ENCODE results near the gene POLR2E. TPM values are rescaled to one million over a fixed set of nuclear protein-coding genes. Genes with fewer than 3 reads are reported as not detected.

The POLR2E gene
- total and polyA plus RNA-seq, 2 donors (not counting 1 experiment from before 2014, with no cell fraction given): 103 to 121 TPM

GRCh38 chr19:1112268-1113029 is 17.3 kb upstream of the POLR2E start:
- peaks cover 36% of the 10 kb centered on the region for H4K20me1 ChIP-seq (ENCODE audit: control insufficient read depth, insufficient read depth, low read length, poor library complexity, severe bottlenecking)
- Mint-ChIP-seq H3K27ac (no peak overlapping the region), H3K4me3 (no peak overlapping the region), H3K27me3 (no peaks in the 10 kb centered on the region), H3K9me3 (ENCODE audit: insufficient read depth) (no peaks in the 10 kb centered on the region), H3K4me1 (peaks cover 7% of the 10 kb centered on the region)
- H3K9ac ChIP-seq (ENCODE audit: low read length): no peak overlapping the region
- intact Hi-C loops (cut with micrococcal nuclease): loop anchor here (1.0 to 5.0 kb wide), 3 partner anchors 20 to 128 kb away; no protein-coding TSS in a partner anchor
- H3K4me3 ChIP-seq (ENCODE audit: control extremely low read depth in 1 of 5, extremely low read depth in 1 of 5, insufficient read depth in 1 of 5, low read depth in 2 of 5, low read length in 4 of 5): no peak overlapping the region
- H3K27ac ChIP-seq (ENCODE audit: low read length in 2 of 2): no peak overlapping the region
- ATAC-seq (ENCODE audit: low read depth): no peak
- H3K4me1 ChIP-seq (ENCODE audit: control insufficient read depth in 2 of 2, insufficient read depth in 2 of 2, low read length in 2 of 2): peaks cover 6 to 16% of the 10 kb centered on the region in 2 donors
- peak; percentile 44 for DNase-seq
- ChIA-PET POLR2A (interaction anchor here (1.1 kb wide), 1 partner anchor 11 kb away, joined by 5 read pairs; no protein-coding TSS in a partner anchor), CTCF (interaction anchor here (0.8 to 3.9 kb wide), 20 partner anchors 8 to 174 kb away, joined by 3 to 62 read pairs (median 6); partner anchors contain the start of genes ATP5F1D, CBARP, CIRBP and GPX4)
- peaks cover 0 to 48% of the 10 kb centered on the region in 2 experiments for H3K36me3 ChIP-seq (replicated peaks in 1 of 2; ENCODE audit: control extremely low read depth in 1 of 2, control insufficient read depth in 1 of 2, extremely low read depth in 1 of 2, insufficient read depth in 2 of 2, low read length in 1 of 2)
- no peak for TF ChIP-seq EZH2 (IDR thresholded peaks at IDR 0.05; ENCODE audit: borderline replicate concordance, insufficient read depth, low read depth, low read length, poor library complexity, severe bottlenecking)
- no peak for TF ChIP-seq CTCF (IDR thresholded peaks at IDR 0.05)
- H3K4me2 ChIP-seq (replicated peaks; ENCODE audit: low read depth, low read length, poor library complexity, severe bottlenecking): no peak overlapping the region
- H3K27me3 ChIP-seq (replicated peaks in 1 of 4; ENCODE audit: control extremely low read depth in 1 of 4, control insufficient read depth in 3 of 4, insufficient read depth in 4 of 4, low read length in 3 of 4): no peaks in the 10 kb centered on the region
- WGBS (ENCODE audit: insufficient coverage): 95% methylated on average over 57 of the region's 71 CpGs
- no peaks in the 10 kb centered on the region for H3K9me3 ChIP-seq (ENCODE audit: control extremely low read depth in 1 of 3, control insufficient read depth in 2 of 3, insufficient read depth in 1 of 3, low read length in 2 of 3)
- H3K79me2 ChIP-seq (ENCODE audit: control insufficient read depth, insufficient read depth, low read length): peaks cover 17% of the 10 kb centered on the region
- H2AFZ ChIP-seq (ENCODE audit: insufficient read depth, low read depth, low read length, poor library complexity, severe bottlenecking): no peak overlapping the region

Measured in B cell (primary cell).